Mononuclear cell (primary cell): Measurements from ENCODE around the gene VSIG10L2. TPM values are rescaled to one million over a fixed set of nuclear protein-coding genes. Genes with fewer than 3 reads are reported as not detected.
"Not testable (repeated sequence)": the region's sequence is repeated elsewhere in the genome, so short reads cannot be mapped to it uniquely, and the experiment has no call there.

Experiments
- H3K27me3 ChIP-seq: 2 replicates; pipeline ENCODE4 v1.6.0; 2011; ENCODE audit warnings: low read length, control low read depth; ENCODE audit not compliant: insufficient read depth
- H3K4me1 ChIP-seq: 2 replicates; pipeline ENCODE4 v1.5.1; 2011; ENCODE audit warnings: mild to moderate bottlenecking, low read length, control low read depth; ENCODE audit not compliant: insufficient read depth
- H3K4me3 ChIP-seq: 2 replicates; pipeline ENCODE4 v1.5.1; 2011; ENCODE audit warnings: mild to moderate bottlenecking, low read length, moderate library complexity
- H3K9me3 ChIP-seq: 2 replicates; pipeline ENCODE4 v1.5.1; 2011; ENCODE audit warnings: low read depth, mild to moderate bottlenecking, control low read depth, low read length
- total RNA-seq: library from RNA; depleted of rRNA; stranded (reverse); fragments of >200 nt; gene quantifications from one replicate; pipeline ENCODE4 v1.2.3, GENCODE V29; 2012

VSIG10L2 gene
- total RNA-seq, 1 donor = not detected

- Histone ChIP-seq H3K4me1 (no peaks in the 10 kb centered on the region), H3K4me3 (no peak overlapping the region), H3K9me3 (peaks cover 4% of the 10 kb centered on the region), H3K27me3 (no peaks in the 10 kb centered on the region)
Measured at GRCh38 chr11:125959511-125959910, 13.7 kb downstream of the VSIG10L2 start.

- peaks cover 4% of the 10 kb centered on the region for H3K9me3 ChIP-seq
- H3K4me3 ChIP-seq = no peak overlapping the region
- no peaks in the 10 kb centered on the region for H3K4me1 ChIP-seq
- no peaks in the 10 kb centered on the region for H3K27me3 ChIP-seq
Measured at GRCh38 chr11:125959931-125960330, 14.1 kb downstream of the VSIG10L2 start.

GRCh38 chr11:125960771-125961170 lies 14.9 kb downstream of the VSIG10L2 start:
- no peaks in the 10 kb centered on the region for H3K27me3 ChIP-seq
- H3K9me3 ChIP-seq = peaks cover 4% of the 10 kb centered on the region
- H3K4me3 ChIP-seq = no peak overlapping the region
- no peaks in the 10 kb centered on the region for H3K4me1 ChIP-seq

GRCh38 chr11:125967515-125967914 lies 21.7 kb downstream of the VSIG10L2 start:
- H3K27me3 ChIP-seq = no peaks in the 10 kb centered on the region
- H3K4me3 ChIP-seq = no peak overlapping the region
- no peaks in the 10 kb centered on the region for H3K4me1 ChIP-seq
- peaks cover 1% of the 10 kb centered on the region for H3K9me3 ChIP-seq

GRCh38 chr11:125968354-125968753 lies 22.5 kb downstream of the VSIG10L2 start:
- Histone ChIP-seq H3K4me1 (no peaks in the 10 kb centered on the region), H3K9me3 (no peaks in the 10 kb centered on the region), H3K4me3 (no peak overlapping the region), H3K27me3 (no peaks in the 10 kb centered on the region)

GRCh38 chr11:125971618-125972017 lies 25.8 kb downstream of the VSIG10L2 start:
- no peaks in the 10 kb centered on the region for H3K9me3 ChIP-seq
- H3K27me3 ChIP-seq = no peaks in the 10 kb centered on the region
- no peak overlapping the region for H3K4me3 ChIP-seq
- no peaks in the 10 kb centered on the region for H3K4me1 ChIP-seq

- H3K9me3 ChIP-seq = no peaks in the 10 kb centered on the region
- no peak overlapping the region for H3K4me3 ChIP-seq
- no peaks in the 10 kb centered on the region for H3K4me1 ChIP-seq
- H3K27me3 ChIP-seq = no peaks in the 10 kb centered on the region
Measured at GRCh38 chr11:125974284-125974683, 28.4 kb downstream of the VSIG10L2 start.

GRCh38 chr11:125975634-125976033 lies 29.8 kb downstream of the VSIG10L2 start:
- Histone ChIP-seq H3K27me3 (no peaks in the 10 kb centered on the region), H3K4me3 (no peak overlapping the region), H3K9me3 (no peaks in the 10 kb centered on the region), H3K4me1 (no peaks in the 10 kb centered on the region)

- no peaks in the 10 kb centered on the region for H3K9me3 ChIP-seq
- no peaks in the 10 kb centered on the region for H3K4me1 ChIP-seq
- H3K27me3 ChIP-seq = no peaks in the 10 kb centered on the region
- H3K4me3 ChIP-seq = no peak overlapping the region
Measured at GRCh38 chr11:125976156-125976555, 30.3 kb downstream of the VSIG10L2 start.

GRCh38 chr11:125977333-125977732 lies 31.5 kb downstream of the VSIG10L2 start:
- Histone ChIP-seq H3K27me3 (no peaks in the 10 kb centered on the region), H3K9me3 (no peaks in the 10 kb centered on the region), H3K4me3 (no peak overlapping the region), H3K4me1 (no peaks in the 10 kb centered on the region)

GRCh38 chr11:125978181-125978716 lies 32.4 kb downstream of the VSIG10L2 start:
- Histone ChIP-seq H3K4me3 (no peak overlapping the region), H3K9me3 (no peaks in the 10 kb centered on the region), H3K4me1 (no peaks in the 10 kb centered on the region), H3K27me3 (no peaks in the 10 kb centered on the region)

- no peaks in the 10 kb centered on the region for H3K27me3 ChIP-seq
- no peak overlapping the region for H3K4me3 ChIP-seq
- H3K4me1 ChIP-seq = no peaks in the 10 kb centered on the region
- no peaks in the 10 kb centered on the region for H3K9me3 ChIP-seq
Measured at GRCh38 chr11:125978778-125979407, 33.0 kb downstream of the VSIG10L2 start.

GRCh38 chr11:125979511-125979910 lies 33.7 kb downstream of the VSIG10L2 start:
- Histone ChIP-seq H3K27me3 (no peaks in the 10 kb centered on the region), H3K4me3 (no peak overlapping the region), H3K9me3 (no peaks in the 10 kb centered on the region), H3K4me1 (no peaks in the 10 kb centered on the region)

- H3K4me1 ChIP-seq = no peaks in the 10 kb centered on the region
- H3K9me3 ChIP-seq = no peaks in the 10 kb centered on the region
- H3K27me3 ChIP-seq = no peaks in the 10 kb centered on the region
- H3K4me3 ChIP-seq = no peak overlapping the region
Measured at GRCh38 chr11:125980436-125980835, 34.6 kb downstream of the VSIG10L2 start.

GRCh38 chr11:125982348-125982730 lies 36.5 kb downstream of the VSIG10L2 start:
- H3K9me3 ChIP-seq = no peaks in the 10 kb centered on the region
- no peaks in the 10 kb centered on the region for H3K27me3 ChIP-seq
- H3K4me1 ChIP-seq = no peaks in the 10 kb centered on the region
- H3K4me3 ChIP-seq = no peak overlapping the region

GRCh38 chr11:125985956-125986355 lies 40.1 kb downstream of the VSIG10L2 start:
- not testable (repeated sequence) for H3K4me3 ChIP-seq, H3K4me1 ChIP-seq, H3K27me3 ChIP-seq, H3K9me3 ChIP-seq
